HG03045 (cell line): Measurements from ENCODE around the gene DNM3.
A peak's percentile ranks its signal among the peaks of the same experiment; 100 is the strongest.

Experiments used
- ATAC-seq: cut with Tn5 transposase; IDR thresholded peaks from one replicate; pipeline ENCODE4 v1.9.1; 2021; ENCODE audit warnings: mild to moderate bottlenecking, moderate library complexity; ENCODE audit not compliant: unreplicated experiment

DNM3 gene

DNA sequence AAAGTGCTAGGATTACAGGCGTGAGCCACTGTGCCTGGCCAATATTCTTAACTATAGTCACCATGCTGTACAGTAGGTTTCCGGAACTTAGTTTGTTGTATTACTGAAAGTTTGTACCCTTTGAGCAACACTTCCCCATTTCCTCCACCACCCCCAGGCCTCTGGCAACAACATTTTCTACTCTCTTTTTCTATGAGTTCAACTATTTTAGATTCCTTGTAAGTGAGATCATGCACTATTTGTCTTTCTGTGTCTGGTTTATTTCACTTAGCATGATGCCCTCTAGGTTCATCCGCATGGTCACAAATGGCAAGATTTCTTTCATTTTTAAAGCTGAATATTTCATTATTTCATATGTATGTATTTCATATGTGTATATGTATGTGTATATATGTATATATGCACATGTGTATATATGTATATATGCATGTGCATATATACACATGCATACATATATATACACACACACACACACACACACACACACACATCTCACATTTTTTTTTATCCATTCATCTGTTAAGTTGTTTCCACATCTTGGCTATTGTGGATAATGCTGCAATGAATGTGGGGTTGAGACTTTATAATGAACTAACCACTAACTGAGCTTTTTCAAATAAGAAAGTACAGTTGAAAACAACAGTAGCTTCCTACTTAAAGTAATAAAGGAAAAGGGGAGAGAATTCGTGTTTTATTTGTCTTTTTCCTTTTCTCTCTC, 322.4 kb downstream of the DNM3 start:
- ATAC-seq = no peak

DNA sequence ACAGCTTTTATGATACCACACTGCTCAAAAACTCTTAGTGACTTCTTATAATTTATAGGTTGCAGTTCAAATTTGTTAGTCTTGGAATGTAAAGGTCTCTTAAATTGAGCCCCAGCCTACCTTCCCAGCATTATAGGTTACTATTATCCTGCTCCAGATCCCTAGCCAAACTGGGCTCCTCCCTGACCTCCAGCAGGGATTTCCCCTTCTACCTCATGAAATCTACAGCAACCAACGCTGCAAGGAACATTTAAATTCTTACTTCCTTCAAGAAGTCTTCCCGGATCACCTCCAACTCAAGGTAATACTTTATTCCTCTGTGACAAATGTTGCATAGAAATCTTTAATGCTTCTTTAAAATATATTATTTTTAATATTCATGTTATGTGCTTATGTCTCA, 324.1 kb downstream of the DNM3 start:
- no peak for ATAC-seq

DNA sequence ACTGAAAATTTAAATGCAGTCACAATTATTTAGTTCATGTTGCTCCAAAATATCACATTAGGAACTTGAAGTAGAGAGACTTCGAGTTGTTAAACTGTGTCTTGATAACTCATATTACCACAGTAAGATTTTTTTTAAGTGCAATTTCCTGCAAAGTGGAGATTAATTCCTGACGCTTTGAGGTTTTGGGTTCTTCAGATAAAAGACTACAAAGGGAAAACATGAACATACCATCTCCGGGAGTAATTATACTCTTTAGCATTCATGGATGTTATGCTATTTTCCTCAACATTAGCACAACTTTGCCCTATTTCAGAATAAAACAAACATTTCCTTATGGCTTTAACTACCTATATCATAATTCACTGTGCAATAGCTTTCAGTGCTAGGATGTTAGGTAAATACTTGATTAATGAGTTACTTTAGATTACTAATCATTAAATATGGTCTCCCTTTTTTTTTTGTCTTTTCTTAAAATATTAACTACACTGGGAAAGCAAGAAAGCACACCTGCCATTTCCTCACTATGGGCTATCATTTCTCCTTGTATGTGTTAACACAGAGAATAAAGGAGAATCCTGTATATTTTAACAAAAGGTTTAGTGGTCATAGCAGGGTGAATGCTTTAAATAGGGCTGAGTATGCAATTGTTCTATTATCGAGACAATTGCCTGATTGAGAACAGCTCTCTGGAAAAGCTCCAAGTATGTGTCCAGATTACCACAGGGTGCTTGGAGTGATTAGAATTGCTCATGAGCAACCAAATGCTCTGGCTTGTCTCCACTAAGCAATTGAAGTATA, 326.7 kb downstream of the DNM3 start:
- ATAC-seq = no peak

DNA sequence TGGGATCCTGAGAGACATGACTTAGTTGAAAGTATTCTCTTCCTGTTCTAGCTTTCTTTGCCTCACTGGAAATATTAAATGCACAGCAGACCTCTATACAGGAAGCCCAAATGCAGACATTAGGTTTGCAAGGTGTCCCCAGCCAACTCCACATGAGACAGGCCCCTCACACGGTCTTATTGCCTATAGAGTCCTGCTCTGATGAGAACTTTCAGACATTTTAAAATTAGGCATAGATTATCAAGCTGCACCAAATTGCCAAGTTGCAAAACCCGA, 327.2 kb downstream of the DNM3 start:
- no peak for ATAC-seq

DNA sequence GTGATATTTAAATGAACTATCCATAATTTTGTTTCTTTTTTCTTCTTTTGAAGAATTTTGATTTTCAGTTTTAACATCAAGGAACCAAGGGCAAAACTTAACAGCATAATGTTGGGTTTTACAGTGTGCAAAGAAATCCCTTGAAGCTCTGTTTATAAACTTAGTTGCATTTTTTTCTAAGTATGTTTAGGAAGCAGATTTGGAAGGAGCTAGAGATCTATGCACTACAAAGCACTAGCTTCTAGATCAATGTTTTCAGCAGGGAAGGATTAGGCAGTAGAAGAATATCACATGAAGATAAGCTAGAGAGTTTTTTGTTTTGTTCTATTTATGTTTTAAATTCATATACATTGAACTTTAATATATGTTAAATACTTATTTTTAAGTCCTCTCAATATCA, 328.5 kb downstream of the DNM3 start:
- ATAC-seq = no peak

DNA sequence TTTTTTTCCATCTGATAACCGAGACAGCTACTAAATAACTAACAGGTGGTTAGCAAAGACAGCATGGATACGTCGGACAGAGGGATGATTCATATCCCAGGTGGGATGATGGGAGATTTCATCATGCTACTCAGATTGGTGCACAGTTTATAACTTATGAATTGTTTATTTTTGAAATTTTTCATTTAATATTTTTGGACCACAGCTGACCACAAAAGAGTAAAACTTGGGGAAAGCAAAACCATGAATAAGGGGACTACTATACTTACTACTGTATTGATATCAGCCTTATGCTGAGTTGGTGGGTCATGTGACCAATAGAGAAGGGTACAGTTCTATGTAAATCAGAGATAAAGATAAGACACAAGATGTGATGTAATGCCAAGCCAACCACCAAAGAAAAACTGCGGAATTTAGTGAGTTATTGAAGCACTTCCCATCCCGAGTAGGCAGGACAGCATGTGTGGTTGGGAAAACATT, 331.1 kb downstream of the DNM3 start:
- no peak for ATAC-seq

DNA sequence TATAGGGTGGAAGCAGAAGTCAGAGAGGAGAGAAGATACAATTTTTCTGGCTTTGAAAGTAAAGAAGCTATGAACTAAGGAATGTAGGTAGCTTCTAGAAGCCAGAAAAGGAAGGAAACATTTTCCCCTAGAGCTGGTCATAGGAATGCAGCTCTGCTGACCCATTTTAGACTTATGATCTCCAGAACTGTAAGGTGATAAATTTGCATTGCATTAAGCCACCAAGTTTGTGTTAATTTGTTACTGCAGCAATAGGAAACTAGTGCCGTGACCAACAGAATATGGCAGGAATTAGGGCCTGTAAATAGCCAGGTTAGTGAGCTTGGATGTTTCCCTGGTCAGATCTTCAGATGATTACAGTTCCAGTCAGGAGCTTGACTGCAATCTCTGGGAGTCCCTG, 334.9 kb downstream of the DNM3 start:
- ATAC-seq = no peak

DNA sequence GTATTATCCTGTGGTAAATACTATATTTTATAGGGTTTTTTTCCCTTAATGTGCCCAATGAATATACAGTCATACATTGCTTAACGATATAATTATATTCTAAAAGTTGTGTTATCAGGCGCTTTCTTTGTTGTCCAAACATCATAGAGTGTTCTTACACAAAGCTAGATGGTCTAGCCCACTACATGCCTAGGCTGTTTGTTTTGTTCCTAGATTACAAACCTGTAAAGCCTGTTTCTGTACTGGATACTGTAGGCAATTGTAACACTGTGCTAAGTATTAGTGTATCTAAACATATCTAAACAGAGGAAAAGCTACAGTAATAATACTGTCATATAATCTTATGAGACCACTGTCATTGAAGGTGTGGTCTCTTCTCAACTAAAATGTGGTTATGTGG, 336.6 kb downstream of the DNM3 start:
- no peak for ATAC-seq

DNA sequence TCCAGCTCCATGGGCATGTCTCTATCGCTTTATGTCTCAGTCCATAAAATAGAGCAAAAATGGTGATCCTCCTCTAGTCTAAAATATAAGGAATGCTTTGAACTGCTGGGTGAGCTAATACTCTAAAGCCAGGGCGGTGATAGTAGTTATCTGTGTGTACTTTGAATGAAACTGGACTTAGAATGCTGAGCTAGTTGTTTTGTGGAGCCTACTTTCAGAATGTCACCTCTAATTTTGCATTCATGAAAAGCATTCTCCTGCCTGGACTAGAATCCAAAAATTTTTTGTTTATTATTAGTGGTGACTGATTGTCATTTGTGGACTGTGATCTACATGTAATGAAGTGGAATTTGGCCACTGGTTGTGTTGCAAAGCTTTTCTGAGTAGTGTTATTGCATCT, 337.6 kb downstream of the DNM3 start:
- no peak for ATAC-seq

DNA sequence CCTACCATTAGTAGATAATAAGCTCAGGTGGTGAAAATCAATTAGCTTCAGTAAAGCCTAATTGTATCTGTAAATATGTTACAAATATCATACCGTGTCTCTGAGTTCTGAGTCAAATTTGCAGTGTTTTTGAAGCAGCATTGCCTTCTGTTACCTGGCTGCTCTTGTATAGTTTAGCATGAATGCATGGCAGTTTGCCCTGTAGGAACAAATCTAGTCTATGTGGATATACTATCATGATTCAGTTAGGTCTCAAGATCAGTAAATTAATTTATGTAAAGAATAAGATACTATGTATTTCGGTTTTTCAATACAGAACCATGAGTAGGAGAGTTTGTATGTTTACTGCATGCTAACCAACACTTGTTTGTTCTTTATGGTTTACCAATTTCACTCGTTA, 338.6 kb downstream of the DNM3 start:
- no peak for ATAC-seq

DNA sequence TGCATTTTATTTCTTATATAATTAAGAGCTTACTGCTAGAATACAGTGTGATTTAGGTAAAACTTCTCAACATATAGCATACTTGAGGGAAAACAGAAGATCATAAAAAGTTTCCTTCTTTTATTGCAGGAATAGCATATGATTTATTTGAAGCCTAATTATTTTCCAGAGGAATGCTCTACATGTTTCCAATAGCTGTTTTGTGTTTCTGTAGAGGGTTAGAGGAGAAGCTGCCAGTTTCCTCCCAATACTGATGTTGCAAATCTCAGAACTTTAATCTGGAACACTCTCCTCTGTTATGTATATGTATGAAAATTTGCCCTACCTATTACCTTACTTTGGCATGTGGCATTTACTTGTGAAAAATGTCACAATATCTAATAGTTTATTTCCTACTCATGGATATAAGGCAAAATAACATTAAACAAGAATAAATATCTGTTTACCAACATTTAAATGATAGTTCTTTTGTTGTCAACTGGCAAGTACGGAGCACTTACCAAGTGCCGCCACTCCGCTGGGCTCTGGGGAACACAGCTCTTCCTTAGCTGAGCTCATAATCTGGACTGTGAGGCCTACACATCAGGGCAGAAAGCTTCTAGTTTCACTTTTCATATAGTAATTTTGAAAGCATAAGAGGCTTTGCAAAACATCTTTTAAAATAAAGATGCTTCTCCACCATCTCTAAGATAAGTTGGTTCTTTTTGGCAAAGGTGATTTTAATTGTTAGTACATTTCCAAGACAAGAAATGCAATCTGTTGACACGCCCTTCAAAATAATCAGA, 339.4 kb downstream of the DNM3 start:
- ATAC-seq = peak; percentile 61

DNA sequence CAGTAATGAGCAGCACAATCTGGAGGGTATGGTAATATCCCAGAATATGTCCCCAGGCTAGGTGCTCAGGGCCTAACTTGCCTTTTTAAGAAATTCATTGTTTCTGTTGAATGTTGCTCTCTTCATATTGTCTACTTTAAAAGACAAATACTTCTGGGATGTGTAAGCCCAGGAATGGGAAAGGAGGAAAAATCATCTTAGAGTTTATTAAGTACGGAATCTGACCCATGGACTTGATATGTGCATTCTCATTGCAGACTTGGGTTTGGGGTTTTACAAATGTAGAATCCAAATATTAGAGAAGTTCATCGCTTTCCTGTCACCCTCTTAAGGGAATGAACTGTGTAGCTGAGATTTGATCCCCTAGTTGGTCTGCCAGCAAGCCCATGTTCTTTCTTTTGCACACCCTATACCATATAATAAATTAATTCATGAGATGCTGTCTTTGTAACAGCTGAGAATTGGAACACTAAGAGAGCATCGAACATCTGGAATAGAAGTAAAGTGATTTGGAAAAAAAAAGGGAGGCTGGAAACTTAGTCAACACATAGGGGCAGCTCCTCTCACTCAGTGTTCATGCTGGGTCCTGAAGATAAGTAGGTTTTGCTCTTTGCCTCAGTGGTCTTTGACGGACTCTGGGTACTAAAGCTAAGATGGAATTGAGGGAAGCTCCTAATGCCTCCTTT, 343.4 kb downstream of the DNM3 start:
- peak; percentile 11 for ATAC-seq

DNA sequence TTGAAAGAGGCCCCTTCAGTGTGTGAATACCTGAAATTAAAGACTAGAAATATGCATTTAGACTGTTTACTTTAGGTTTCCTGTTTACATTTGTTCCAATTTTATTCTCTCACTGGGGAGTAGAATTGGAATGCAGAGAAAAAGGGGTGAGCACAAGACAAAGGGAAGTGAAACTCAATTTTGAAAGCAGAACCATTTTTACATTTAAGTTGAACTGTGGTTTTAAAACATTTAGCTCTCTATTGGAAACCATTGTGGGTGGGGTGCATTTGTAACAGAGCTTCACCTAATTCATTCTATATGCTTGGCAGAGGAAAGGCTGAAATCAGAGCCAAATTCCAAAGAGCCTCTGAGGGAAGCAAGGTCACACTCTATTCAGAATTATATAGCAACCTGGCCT, 343.9 kb downstream of the DNM3 start:
- ATAC-seq = peak; percentile 60

DNA sequence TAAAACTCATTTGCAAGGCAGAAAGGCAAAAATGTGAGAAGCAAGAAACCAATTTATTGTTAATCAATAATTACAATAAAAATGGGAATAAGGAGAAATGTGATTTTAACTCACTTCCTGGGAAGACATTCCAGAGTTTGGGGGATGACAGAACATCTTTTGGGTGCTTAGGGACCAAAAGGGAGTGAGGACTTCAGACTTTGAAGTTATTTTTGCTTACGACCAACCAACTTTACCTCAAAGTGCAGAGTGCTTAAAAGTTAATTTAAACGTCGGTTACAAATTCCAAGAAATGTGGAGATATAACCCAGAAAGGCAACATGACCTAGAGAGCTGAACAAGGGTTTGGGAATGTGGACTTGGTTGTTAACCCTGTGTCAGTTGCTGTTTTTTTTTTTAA, 344.7 kb downstream of the DNM3 start:
- ATAC-seq = no peak

DNA sequence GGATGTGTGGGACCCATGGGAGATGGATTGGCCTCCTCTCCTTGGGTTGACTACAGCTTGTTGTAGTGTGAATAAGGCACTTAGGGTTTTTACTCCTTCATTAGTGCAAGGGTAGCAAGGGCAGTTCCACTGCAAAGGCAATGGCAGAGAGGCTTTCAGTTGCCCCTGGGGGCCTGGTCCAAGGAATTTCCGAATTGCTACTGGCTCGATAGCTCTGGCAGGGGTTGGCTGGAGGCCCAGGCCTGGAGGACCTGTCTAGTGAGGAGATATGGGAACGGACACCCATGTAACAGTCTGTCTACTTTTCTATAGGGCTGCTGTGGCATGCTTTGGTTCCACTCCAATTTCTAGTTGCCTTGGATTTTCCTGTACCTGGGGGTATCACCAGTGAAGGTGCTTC, 360.3 kb downstream of the DNM3 start:
- ATAC-seq = no peak

DNA sequence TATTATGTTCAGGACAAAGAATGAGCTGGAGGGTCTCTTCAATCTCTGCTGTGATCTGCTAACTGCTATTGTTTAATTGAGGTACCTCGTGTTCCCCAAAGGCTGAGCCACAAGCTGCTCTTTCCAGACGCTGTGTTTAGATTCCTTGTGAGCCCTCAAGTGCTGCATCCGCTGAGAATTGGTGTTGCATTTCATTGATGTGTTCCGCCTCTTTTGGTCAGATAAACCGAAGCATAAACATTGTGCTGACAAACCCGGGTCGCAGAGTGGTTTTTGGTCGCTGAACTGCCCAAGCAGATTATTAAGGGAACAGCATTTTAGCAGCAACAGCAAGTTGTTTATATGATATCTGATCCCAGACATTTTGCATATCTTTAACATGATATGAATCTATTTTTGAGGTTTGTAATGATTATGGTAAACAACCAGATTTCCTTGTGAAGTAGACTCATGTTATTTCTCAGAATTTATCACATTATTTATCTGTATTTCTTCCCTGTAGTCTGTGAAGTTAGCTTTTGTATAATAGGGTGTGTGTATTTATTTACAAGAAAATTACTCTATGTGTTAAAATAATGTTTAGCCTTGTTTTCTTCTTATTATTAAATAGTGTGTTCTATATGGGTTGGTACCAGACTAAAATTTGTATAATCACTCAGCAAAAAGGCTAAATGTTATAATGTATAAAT, 362.0 kb downstream of the DNM3 start:
- no peak for ATAC-seq

DNA sequence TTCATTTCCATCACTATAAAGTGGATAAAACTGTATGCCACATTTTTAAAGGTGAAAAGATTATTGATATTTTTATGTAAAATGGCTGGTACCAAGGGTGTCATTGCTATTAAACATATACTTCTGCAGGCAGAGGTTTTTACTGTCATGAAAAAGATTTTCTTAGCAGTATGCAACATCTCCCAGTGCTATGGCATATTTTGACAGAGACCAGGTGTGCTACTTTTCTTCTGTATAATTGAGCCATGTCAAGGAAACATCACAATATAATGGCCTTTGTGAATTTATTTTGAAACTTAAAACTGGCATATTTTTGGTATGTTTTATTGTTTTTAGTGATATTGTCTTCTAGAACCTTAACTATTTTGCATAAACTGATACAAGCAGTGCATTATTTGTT, 362.6 kb downstream of the DNM3 start:
- ATAC-seq = no peak

DNA sequence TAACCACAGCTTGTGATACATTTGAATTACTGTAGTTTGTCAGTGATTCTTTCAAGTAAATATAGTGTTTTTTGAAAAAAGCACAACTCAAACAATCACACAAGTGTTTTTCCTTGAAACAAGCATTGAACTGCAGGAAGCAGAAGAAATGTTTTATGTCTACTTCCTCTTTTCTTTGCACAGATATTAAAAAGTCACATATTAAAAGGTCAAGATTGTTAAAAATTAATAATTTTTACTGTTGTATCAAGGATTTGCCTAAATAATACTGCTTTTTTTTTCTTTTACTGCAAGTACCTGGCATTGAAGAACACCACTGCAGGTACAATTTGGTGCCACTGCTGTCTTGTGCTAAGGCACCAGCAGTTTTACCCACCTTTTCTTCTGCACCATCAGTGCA, 365.0 kb downstream of the DNM3 start:
- ATAC-seq = no peak

DNA sequence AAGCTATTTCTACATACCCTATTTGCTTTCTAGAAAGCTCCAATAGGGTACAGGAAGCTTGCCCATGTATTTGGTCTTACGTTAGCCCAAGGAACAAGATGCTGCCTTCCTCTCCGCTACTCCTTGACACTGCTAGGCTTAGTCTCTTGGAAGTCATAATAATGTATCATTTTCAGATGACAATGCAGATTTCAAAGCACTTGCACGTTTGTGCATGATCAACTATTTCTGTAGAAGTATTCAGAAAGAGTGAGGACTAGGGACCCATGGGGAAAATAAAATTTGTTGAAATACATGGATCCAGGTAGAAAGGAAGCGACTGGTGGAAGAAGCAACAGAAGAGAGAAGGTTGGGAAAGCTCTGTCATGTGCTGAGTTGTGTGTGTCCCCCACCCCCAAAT, 367.3 kb downstream of the DNM3 start:
- no peak for ATAC-seq

DNA sequence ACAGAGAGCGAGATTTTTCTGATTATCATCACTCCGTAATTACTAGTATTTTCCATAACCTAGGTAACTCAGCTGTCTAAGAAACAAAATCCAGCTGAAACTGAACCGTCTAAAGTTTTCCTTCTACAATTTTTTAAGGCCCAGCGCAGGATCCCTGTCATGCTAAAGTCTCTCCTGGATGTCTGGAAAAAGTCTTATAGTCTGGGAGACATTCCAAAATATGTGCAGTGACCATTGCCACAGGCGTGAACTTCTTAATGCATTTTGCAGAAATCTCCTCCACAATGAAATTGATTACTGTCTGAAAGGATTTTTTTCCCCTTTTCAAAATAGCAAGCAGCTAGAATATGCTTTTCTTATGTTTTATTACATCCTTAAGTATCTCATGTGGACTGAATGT, 369.9 kb downstream of the DNM3 start:
- no peak for ATAC-seq

DNA sequence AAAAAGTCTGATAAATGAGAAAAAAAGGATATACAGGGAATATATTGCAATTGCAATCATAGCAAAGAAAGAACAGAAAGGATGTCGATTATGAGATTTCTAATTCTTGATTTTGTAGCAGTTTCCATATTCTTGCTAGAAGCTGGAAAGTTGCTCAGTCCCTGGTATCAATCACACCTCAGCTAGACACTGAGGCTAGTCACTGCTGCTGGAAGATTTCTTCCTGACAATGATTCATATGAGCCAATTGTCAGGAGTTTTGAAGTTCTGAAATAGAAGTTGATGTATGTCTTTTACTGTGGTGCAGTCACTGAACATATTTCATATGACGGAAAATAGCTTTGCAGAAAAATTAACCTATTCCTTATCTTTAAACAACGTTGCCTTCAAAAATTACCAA, 370.8 kb downstream of the DNM3 start:
- ATAC-seq = no peak
